HG02798 (cell line): ENCODE results near the gene MST1.

ENCODE experiments used
- ATAC-seq: cut with Tn5 transposase; IDR thresholded peaks from one replicate; pipeline ENCODE4 v1.9.1; 2021; ENCODE audit warnings: mild to moderate bottlenecking; ENCODE audit not compliant: unreplicated experiment, poor library complexity

The MST1 gene

DNA sequence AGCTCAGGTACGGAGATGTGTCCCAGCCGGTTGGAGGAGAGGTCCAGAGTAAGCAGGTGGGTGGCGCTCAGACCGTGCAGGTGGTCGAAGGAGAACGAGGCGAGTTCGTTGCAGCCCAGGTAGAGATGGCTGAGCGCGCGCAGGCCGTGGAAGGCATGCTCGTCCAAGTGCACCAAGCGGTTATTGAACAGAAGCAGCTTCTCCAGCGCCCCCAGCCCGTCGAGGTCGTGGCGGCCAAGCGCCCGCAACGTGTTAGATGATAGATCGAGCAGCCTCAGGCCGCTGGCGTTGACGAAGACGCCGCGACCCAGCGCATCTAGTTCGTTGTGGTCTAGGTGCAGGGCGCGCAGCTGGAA lies 29.6 kb upstream of the MST1 start:
- ATAC-seq = no peak

DNA sequence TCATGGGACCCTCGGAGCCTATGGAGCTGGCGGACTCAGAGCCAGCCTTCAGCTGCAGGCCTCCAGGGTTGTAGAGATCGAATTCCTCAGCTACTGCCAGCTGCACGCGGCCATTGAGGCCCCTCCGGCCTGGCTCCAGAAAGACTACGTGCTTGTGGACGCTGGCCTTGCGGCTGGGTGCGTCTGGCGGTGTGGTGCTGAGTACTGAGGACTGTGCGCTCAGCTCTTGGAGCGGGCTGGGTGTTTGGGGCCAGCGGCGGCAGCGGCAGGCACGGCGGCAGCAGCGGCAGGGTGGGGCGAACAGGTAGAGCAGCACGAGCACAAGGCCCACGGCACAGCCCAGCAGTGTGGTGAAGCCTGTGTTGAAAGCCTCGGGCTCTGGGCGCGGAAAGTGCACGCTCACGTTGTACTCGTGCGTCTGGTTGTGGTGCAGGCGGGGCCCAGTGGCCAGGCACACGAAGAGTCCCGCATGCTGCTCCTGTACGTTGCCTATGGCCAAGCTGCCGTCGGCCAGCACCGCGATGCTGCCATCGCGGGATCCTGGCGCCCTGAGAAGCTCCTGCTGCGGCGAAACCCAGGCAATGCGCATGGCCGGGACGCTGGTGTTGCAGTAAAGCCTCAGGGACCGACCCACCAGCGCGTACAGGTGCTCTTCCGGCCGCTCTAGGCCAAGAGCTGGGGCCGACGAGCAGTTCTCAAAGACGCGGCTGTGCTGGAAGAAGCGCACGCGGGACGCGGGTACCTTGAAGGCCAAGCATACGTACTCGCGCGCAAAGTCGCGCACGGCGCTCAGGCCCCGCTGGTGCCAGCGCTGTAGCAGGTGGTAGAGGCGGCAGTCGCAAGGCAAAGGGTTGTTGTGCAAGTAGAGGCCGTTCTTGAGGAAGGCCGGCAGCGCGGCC lies 28.9 kb upstream of the MST1 start:
- ATAC-seq = no peak

DNA sequence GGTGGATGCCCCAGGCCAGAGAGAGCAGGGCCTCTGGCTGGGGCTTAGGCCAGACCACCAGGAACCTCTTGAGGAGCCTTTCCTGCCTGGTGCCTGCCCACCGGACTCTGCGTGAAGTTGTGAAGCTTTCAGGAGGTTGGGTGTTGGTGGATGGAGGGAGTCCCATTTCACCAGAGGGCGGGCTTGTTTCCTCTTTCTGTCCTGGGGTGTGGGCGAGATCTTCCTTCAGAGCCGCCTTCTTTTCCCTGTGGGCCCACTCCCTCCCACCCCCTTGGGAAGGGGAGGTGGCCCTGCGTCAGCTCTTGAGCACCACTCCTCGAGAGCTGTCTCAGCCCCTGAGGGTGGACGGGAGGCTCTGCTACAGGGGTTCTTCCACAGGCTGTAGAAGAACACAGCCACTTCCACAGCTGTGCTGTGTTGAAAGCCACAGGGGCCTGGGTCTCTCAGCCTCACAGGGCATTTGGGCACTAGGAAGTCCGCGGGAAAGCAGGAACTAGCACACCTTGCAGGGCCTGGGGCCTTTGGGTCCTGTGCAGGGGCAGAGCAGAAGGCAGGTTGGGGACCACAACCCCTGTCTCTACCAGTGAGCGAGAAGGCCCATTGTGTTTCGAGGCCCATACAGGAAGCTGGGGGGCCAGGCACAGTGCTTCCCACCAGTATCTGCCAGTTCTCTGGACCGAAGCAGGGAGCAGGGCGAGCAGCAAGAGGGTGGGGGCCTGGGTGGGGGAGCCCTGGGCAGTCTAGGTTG lies 28.1 kb upstream of the MST1 start:
- no peak for ATAC-seq

DNA sequence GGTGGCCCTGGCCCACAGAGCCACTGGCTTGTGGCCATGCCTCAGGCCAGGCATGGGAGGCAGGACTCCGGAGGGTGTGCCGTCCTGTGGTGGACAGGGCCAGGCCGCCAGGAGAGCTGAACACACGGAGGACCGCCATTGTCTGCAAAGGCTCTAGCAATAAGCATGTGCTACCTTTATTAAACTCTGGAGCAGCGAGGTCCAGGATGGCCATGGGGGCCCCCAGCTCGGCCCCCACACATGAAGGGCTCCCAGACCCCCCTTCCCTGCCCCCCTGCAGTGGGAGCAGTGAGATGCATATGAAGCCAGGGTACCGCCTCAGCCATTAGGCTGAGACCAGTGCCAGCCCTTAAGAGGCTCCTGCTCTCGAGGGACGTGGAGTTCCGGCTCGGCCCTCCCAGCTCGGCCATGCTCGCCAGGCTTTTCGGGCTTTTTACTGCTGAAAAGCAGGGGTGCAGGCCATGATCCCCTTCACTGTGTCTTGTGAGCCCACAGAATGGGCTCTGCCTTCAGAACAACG lies 27.5 kb upstream of the MST1 start:
- ATAC-seq = no peak

DNA sequence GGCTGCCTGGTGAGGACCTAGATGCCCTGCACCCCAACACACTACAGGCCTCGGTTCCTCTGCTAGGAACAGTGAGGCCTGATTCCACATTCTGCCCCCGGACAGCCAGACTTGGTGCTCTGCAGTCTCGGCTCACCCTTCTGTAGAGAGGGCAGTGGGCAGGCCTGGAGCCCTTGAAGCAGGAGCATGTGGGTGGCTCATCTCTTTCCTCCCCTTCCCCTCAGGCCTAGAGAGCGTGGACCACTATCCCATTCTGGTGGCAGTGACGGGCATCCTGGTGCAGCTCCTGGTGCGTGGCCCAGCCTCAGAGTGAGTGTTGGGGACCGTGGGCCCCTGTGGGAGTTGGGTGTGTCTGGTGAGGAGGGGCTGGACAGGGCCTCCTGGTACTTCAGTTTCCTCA lies 26.9 kb upstream of the MST1 start:
- no peak for ATAC-seq

DNA sequence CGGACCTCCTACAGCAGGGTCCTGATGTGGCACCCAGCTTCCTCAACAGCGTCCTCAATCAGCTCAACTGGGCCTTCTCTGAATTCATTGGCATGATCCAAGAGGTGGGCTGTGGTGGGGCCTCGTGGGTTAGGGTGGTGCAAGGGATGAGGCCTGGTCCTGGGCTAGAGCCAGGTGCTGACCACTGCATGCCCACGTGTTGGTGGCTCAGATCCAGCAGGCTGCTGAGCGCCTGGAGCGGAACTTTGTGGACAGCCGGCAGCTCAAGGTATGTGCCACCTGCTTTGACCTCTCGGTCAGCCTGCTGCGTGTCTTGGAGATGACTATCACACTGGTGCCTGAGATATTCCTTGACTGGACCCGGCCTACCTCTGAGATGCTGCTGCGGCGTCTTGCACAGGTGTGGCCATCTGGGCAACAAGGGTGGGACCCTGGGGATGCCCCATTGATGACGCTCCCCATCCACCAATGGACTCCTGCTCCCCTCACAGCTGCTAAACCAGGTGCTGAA lies 26.4 kb upstream of the MST1 start:
- no peak for ATAC-seq

DNA sequence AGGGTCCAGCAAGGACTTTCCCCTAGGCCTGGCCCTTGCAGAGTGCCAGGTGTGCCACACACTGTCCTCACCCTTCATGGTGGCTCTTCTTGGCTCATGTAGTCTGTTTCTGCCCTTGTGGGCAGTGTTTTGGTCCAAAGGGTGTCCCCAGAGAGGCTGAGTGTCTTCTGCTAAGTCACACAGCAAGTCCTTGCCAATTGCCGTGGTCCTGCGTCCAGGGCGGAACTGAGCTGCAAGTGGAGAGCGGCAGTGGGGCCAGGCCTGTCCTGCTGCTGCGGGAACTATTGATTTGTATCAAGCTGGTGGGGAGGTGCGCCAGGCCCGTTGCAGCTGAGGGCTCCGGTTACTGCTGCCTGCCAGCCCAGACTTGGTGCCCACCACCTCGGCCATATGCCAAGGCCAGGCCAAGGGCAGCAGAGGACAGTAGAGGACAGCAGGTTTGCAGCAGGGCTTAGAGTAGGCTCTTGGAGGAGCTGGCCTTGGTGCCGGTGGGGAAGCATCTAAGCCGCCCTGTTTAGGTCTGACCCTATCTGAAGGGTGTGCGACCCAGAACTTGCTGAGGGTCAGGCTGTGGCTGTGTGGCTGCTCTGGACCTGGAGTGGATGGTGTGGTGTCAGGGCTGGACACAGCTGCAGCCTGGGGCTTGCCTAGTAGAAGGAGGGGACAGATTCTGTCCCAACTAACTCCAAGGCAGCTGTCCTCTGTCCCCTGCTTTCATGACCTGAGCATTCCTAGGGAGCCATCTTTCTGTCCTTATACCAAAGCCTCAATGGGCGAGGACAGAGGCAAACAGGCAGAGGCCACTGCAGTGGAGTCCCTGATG lies 25.7 kb upstream of the MST1 start:
- no peak for ATAC-seq

DNA sequence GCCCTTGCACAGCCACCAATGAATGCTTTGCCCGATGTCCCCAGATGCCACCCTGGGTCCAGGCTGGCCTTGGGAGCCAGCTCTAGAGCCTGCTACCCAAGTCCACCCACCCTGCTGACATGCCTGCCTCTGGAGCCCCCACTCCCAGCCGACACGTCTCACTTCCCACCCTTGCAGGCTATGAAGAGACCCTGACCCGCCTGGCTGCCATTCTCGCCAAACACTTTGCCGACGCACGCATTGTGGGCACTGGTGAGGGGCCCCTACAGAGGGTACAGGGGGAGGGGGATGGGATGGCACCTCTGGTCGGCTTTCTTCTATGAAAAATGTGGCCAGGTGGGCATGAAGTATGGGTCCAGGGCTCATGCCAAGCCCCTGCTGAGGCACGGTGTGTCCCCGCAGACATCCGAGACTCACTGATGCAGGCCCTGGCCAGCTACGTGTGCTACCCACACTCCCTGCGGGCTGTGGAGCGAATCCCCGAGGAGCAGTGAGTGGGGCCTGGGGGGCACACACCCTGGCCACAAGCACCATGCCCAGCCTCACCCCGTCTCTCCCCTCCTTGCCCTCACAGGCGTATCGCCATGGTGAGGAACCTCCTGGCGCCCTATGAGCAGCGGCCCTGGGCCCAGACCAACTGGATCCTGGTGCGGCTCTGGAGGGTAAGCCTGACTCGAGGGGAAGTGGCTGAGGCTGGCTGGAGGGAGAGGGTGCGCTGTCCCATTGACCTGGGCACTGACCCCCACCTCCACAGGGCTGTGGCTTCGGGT lies 24.2 kb upstream of the MST1 start:
- no peak for ATAC-seq

DNA sequence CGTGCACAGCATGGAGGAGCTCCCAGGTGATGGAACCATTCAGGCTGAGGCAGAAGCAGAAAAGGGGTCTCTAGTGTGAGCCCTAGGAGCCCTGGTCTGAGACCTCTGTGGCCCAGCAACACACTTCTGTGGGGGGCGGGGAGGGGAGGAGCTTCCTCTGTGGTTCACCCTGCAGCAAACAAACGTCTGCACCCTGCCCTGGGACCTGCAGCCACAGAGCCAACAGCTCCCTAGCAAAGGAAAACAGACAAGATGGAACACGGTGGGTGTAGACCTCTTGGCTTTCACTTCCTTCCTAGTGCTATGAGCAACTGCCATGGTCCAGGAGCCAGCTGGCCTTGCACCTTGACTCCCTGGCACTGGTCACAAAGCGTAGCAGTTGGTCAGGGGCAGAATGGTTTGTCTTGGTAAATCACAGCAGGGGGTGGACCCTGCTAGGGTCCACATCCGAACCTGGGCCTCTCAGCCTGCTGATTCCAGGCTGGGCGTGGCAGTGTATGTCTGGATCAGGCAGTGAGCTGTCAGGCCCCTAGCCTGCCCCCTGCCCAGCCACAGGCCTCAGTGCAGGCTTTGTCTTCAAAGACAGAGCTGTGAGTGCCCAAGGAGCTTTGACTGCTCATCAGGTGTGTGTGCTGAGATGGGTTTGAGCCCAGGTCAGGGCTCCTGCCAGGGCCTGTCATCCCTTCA lies 23.5 kb upstream of the MST1 start:
- no peak for ATAC-seq

DNA sequence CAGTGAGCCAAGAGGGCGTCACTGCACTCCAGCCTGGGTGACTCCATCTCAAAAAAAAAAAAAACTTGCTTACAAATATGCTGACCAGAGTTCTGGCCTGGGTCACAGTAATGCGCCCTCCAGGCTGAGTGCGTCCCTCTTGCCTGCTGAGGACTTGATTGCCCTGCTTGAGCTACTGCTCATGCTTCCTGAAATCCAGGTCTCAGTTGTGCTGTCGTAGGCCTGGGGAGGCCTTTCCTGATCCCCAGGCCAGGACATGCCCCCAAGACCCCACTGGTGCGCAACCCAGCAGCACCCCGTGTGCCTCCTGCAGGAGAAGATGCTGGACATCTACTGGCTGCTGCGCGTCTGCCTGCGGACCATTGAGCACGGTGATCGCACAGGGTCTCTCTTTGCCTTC lies 22.9 kb upstream of the MST1 start:
- ATAC-seq = no peak

DNA sequence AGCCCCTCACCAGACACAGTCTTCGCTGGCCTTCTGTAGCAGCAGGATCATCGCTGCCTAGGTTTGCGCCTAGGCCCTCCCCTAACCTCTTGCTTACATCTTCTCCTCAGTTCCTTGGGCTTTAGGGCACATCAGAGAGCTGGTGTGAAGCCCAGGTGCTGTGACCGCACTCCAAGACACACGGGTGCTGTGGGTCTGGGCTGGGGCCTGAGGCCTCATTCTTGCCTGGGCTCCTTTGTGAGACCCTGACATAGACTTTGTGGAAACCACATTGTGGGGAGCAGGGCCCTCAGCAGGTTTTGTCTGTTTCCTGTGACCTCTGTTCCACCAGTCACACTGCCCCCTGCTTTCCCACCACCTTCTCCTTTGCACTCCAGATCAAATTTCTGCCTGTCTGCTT lies 22.2 kb upstream of the MST1 start:
- ATAC-seq = no peak

DNA sequence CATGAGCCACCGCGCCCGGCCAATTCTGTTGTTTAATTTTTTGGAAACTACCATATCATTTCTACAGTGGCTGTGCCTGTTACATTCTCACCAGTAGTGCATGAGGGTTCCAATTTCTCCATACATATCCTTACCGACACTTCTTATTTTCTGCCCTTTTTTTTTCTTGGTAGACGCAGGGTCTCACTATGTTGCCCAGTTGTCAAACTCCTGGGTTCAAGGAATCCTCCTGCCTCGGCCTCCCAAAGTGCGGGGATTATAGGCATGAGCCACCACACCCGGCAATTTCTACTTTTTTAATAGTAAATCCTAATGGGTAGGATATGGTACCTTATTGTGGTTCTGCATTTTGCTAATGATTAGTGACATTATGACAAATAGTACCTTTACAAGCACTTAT lies 20.6 kb upstream of the MST1 start:
- no peak for ATAC-seq

DNA sequence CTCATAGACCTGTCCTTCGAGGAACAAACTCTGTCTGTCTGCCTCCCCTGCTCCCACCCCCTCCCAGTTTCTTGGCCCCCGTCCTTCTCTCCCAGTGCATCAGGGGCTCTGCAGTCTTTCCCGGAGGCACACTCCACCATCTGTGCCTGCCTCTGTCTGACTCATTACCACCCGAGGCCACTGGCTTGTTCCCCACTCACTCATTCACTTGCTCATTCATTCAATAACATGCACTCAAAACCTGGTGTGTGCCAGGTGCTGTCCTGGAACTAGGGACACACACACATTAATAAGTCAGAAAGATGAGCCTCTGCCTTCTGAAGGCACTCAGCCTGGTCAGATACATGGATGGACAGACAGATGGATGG lies 17.8 kb upstream of the MST1 start:
- ATAC-seq = no peak

DNA sequence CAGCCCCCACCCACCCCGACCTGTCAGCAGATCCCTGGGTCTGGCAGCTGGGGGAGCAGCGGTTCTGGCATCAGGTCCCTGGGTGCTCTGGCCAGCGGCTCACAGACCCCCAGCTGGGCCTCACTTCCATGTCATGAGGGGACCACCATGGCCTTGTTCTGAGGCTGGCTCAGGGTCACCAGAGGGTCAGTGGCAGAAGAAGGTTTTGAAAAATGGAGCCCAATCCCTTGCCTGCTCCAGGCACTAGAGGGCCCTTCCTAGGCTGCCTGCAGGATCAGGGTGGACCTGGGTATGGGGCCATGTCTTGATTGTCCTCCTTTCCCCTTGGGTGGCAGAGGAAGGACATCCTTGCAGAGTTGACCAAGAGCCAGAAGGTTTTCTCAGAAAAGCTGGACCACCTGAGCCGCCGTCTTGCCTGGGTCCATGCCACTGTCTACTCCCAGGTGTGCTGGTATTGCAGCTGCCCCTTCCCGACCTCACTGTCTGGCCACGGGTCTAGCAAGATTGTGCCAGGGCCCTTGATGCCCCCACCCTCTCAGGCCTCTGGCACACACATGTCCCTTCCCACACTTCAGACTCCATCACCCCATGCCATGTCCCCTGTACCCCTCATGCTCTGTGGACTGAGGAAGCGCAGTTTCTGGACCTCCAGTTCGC lies 17.3 kb upstream of the MST1 start:
- no peak for ATAC-seq

DNA sequence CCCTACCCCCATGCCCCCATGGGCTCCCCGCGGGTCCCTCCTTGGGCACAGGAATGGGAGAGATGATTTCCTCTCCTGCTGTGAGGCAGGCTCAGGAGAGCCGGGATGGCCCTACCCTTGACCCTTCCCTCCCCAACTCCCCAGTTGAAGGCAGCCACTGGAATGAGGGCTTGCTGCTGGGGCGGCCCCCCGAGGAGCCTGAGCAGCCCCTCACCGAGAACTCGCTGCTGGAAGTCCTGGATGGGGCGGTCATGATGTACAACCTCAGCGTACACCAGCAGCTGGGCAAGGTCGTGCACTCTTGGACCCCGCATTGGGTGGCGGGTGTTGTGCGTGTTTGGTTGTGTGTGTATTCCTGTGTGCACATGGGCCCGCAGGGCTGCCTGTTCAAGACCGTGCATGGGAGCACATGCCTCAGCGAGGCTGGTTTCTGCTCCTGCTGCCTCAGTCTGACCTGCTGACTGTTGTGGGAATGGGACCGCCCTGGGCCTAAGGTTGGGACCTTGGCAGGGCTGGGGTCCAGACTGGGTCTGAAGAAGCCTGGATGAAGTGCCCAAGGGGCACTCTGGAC lies 16.2 kb upstream of the MST1 start:
- no peak for ATAC-seq

DNA sequence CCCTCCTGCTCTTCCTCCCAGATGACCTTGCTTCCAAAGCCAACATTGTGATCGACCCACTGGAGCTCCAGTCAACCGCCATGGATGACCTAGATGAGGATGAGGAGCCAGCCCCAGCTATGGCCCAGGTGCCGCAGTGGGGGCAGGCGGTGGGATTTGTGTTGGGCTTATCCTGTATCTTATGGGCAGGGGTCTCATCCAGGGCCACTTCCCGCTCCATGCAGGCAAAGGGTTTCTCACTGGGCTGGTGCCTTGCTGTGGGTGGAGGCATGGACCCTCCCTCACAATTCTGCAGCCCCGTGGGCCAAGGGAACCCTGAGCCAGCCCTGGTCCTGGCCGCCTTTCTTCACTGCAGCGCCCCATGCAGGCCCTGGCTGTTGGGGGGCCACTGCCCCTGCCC lies 15.4 kb upstream of the MST1 start:
- no peak for ATAC-seq

DNA sequence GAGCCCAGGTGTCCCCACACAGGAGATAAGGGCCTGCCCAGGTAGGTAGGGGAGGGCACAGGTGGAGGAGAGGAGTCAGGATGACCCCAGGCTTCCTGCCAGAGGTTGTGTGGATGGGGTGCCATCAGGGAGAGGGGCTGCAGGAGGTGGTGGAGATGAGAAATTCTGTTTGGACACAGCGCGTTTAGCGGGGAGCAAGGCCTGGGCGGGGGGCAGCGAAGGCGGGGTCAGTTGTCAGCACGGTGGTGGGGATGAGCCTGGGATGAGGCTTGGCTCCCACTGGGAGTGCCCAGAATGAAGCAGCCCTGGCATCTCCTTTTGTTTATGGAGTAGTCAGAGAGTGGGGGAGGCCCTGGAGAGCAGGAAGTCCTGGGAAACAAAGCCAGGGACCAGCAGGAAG lies 14.7 kb upstream of the MST1 start:
- ATAC-seq = no peak

DNA sequence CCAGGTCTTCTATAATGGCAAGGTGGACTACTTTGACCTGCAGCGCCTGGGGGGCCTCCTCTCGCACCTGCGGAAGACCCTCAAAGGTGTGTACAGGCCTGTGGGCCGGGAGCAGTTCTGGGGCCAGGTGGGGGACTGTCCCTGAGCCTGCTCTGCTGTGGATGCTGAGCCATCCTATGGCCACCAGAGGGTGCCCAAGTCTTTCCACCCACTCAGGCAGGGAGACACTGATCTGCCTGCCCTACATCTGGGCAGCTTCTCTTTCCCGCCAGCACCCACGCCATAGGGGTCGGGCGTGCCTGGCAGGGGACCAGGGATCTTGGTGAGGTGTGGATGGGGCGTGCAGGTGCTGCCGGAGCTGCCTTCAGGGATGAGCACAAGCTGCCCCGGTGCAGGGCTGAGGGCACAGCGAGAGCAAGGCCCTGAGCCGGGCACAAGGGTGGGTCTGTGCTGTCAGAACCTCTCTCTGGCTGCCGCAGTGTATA lies 14.2 kb upstream of the MST1 start:
- ATAC-seq = peak; percentile 74
